Fibroblast of villous mesenchyme (primary cell): ENCODE data around the gene PARP15. TPM values are rescaled to one million over a fixed set of nuclear protein-coding genes. Genes with fewer than 3 reads are reported as not detected.

Source experiments
- DNase-seq: peaks from one replicate; pipeline ENCODE4 v3.0.0-alpha.2; 2010; ENCODE audit warnings: low read depth
- H3K4me3 ChIP-seq: 2 replicates; pipeline ENCODE4 v1.5.1; 2011; ENCODE audit warnings: low read depth, mild to moderate bottlenecking, low read length
- total RNA-seq: library from RNA; depleted of rRNA; stranded (reverse); fragments of >200 nt; gene quantifications from 2 replicates; pipeline ENCODE4 v1.2.3, GENCODE V29; 2012
- TF ChIP-seq, protein P1 (sequence below): IDR thresholded peaks from 2 replicates; pipeline ENCODE4 v1.5.1; 2012; ENCODE audit warnings: low read depth, mild to moderate bottlenecking, low read length; ENCODE audit not compliant: insufficient read depth

The PARP15 gene
- total RNA-seq, 1 donor: under 0.01 TPM

DNA sequence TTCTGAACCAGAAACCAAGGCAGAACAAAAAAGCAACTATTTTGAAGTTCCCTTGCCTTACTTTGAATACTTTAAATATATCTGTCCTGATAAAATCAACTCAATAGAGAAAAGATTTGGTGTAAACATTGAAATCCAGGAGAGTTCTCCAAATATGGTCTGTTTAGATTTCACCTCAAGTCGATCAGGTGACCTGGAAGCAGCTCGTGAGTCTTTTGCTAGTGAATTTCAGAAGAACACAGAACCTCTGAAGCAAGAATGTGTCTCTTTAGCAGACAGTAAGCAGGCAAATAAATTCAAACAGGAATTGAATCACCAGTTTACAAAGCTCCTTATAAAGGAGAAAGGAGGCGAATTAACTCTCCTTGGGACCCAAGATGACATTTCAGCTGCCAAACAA lies 8.7 kb upstream of the PARP15 start:
- DNase-seq: peak; percentile 11
- TF ChIP-seq, protein P1, sequence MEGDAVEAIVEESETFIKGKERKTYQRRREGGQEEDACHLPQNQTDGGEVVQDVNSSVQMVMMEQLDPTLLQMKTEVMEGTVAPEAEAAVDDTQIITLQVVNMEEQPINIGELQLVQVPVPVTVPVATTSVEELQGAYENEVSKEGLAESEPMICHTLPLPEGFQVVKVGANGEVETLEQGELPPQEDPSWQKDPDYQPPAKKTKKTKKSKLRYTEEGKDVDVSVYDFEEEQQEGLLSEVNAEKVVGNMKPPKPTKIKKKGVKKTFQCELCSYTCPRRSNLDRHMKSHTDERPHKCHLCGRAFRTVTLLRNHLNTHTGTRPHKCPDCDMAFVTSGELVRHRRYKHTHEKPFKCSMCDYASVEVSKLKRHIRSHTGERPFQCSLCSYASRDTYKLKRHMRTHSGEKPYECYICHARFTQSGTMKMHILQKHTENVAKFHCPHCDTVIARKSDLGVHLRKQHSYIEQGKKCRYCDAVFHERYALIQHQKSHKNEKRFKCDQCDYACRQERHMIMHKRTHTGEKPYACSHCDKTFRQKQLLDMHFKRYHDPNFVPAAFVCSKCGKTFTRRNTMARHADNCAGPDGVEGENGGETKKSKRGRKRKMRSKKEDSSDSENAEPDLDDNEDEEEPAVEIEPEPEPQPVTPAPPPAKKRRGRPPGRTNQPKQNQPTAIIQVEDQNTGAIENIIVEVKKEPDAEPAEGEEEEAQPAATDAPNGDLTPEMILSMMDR: no peak
- no peak overlapping the region for H3K4me3 ChIP-seq

DNA sequence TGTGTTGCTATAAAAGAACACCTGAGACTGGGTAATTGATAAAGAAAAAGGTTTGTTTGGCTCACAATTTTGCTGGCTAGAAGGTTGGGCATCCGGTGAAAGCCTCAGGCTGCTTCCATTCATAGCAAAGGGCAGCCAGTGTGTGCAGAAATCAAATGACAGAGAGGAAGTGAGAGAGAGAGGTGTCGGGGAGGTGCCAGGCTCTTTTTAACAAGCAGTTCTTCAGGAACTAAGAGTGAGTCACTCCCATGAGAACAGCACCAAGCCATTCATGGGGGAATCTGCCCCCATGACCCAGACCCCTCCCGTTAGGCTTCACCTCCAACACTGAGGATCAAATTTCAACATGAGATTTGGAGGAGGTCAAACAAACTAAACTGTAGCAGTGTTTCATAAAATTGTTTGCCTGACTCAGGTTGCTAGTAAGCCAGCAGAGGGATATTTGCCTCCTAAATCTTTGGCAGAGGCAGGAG lies 4.5 kb upstream of the PARP15 start:
- peak; percentile 75 for DNase-seq
- TF ChIP-seq, protein P1: no peak
- H3K4me3 ChIP-seq: no peak overlapping the region

DNA sequence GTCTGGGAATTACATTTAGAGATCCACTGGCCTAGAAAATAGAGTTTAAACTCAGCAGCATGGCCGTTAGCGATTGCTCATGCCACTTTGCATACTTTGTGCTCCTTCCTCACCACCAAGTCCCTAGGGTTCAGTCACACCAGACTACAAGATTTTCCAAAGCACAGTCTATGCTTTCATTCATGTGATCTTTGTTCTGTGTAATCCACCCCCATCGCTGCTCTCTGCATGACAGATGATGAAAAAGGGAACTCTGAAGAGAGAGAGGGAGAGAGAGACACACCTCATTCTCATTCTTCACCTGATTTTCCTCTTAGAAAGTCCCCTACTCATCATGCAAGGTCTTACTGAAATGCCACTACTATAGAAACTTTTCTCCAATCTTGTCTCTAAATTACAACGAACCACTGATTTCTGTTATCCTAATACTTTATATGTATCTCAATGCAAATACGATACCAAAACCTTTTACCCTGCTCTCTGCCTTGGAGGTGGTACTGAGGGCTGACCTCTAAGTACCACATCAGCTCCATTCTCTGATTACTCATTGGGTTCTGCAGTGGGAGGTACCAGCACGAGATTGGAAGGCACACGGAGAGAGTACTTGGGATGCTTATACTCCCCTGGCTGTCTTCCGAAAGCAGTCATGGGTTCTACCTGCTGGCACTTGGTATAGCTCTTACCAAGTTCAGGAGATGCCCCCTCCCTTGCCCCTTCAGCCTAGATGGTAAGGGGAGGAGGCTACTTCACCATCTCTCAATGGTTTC lies 1.1 kb upstream of the PARP15 start:
- H3K4me3 ChIP-seq: no peak overlapping the region
- TF ChIP-seq, protein P1: no peak
- DNase-seq: no peak

DNA sequence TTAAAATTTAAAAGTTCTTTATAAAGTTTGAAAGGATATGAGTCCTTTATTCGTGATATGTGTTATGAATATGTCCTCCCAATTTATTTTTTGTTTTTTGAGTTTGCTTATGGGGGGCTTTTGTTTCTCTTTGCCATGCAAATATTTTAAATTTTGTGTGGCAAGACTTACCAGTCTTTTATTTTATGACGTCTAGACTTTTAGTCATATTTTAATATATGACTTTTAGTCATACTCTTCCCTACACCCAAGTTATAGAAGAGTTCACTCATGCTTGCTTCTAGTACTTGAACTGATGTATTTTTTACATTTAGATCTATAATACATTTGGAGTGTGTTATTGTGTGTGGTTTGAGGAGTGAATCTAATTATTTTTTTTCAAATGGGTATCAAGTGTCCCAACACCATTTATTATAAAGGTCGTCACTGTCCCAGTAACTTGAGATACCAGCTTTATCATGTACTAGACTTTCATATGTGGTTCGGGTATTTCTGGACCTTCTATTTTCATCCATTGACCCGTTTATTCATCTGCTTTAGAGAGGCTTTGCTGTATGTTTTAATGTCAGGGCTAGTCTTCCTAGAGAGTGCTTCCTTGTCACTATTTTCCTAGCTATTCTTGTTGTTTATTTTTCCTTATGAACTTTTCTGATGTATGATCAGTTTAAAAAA lies 755 bp downstream of the PARP15 start:
- DNase-seq: no peak
- peak overlapping the region; percentile 55 for H3K4me3 ChIP-seq
- TF ChIP-seq, protein P1: no peak

DNA sequence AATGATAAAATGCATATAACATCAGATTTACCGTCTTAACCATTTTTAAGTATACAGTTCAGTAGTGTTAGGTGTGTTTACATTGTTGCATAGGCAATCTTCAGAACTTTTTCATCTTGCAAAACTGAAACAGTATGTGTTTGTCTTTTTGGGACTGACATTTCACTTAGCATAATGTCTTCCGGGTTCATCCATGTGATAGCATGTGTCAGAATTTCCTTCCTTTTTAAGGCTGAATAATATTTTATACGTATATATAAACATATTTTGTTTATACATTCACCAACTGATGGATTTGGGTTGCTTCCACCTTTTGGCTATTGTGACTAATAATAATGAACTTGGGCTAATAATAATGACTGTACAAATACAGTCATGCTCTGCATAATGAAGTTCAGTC lies 3.0 kb downstream of the PARP15 start:
- TF ChIP-seq, protein P1: no peak
- no peak for DNase-seq
- H3K4me3 ChIP-seq: no peak overlapping the region

DNA sequence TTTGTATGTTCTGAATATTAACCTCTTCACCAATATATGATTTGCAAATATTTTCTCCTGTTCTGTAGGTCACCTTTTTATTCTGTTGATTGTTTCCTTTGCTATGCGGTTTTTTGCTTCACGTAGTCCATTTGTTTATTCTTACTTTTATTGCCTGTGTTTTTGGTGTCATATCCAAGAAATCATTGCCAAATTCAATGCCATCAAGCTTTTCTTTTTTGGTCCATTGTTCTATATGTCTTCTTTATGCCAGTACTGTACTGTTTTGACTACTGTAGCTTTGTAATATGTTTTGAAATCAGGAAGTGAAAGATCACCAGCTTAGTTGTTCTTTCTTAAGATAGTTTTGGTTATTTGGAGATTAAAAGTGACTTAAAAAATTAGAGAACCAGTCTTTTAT lies 4.2 kb downstream of the PARP15 start:
- DNase-seq: no peak
- no peak overlapping the region for H3K4me3 ChIP-seq
- TF ChIP-seq, protein P1: no peak

DNA sequence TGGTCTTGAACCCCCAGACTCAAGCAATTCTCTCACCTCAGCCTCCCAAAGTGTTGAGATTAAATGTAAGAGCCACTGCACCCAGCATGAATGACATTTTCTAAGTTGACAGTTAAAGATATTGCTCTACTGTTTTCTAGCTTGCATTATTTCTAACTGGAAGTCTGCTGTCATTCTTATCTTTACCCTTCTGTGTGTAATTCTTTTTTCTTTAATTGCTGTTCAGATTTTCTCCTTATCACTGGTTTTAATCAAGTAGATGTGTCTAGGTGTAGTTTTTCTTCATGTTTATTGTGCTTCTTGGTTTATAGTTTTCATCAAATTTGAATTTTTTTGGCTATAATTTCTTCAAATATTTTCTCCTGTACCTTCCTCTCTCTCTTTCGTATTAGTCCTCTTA lies 4.9 kb downstream of the PARP15 start:
- no peak overlapping the region for H3K4me3 ChIP-seq
- no peak for DNase-seq
- TF ChIP-seq, protein P1: no peak
